MCF 10A (cell line): ENCODE measurements around the gene ANO2. TPM values are rescaled to one million over a fixed set of nuclear protein-coding genes. Genes with fewer than 3 reads are reported as not detected.

Experiments used
- Bru-seq: library from RNA; stranded (reverse); fragments of 400-500 nt; gene quantifications from one replicate; lab custom pipeline; 2021; lab: Mats Ljungman, UMichigan
- BruChase-seq, 2 experiments: library from RNA; stranded (reverse); fragments of 400-500 nt; gene quantifications; one replicate each; lab custom pipeline; 2021; lab: Mats Ljungman, UMichigan
- BruUV-seq: library from RNA; stranded (reverse); fragments of 400-500 nt; replicated peaks from 2 replicates; lab custom pipeline; 2021; lab: Mats Ljungman, UMichigan
- CTCF ChIA-PET: fragments of 300-600 bp; sonication (Branson Sonifier 250); formaldehyde crosslinking; extraction: SDS; loops from one replicate; lab custom pipeline; 2021; ENCODE audit warnings: antibody characterized with exemption, inconsistent platforms; lab: Yijun Ruan, JAX
- POLR2A ChIA-PET: fragments of 300-600, 350-650 bp; sonication (Branson Sonifier 250); formaldehyde crosslinking; extraction: SDS; loops from one replicate; lab custom pipeline; 2020; ENCODE audit warnings: antibody characterized with exemption, inconsistent platforms; lab: Yijun Ruan, JAX
- DNase-seq: peaks from one replicate; pipeline ENCODE4 v3.0.0-alpha.2; 2018; ENCODE audit not compliant: unreplicated experiment
- H3K27ac Mint-ChIP-seq: one replicate; pipeline ENCODE4 v1.8.0; 2022; ENCODE audit warnings: mild to moderate bottlenecking, low read depth, mixed read lengths; ENCODE audit not compliant: unreplicated experiment
- H3K27me3 Mint-ChIP-seq: one replicate; pipeline ENCODE4 v1.8.0; 2022; ENCODE audit warnings: mixed read lengths; ENCODE audit not compliant: insufficient read depth, unreplicated experiment
- H3K36me3 Mint-ChIP-seq: one replicate; pipeline ENCODE4 v1.8.0; 2022; ENCODE audit warnings: mild to moderate bottlenecking, moderate library complexity, mixed read lengths; ENCODE audit not compliant: insufficient read depth, unreplicated experiment
- H3K4me1 Mint-ChIP-seq: one replicate; pipeline ENCODE4 v1.8.0; 2022; ENCODE audit warnings: mixed read lengths; ENCODE audit not compliant: insufficient read depth, unreplicated experiment
- H3K4me3 Mint-ChIP-seq: one replicate; pipeline ENCODE4 v1.8.0; 2022; ENCODE audit warnings: mild to moderate bottlenecking, moderate library complexity, mixed read lengths; ENCODE audit not compliant: unreplicated experiment
- H3K9me3 Mint-ChIP-seq: one replicate; pipeline ENCODE4 v1.8.0; 2022; ENCODE audit warnings: mixed read lengths; ENCODE audit not compliant: unreplicated experiment
- intact Hi-C: fragments of 100-400 bp; cut with micrococcal nuclease; formaldehyde crosslinking; loops from 2 replicates; pipeline ENCODE4 v1.14.1; 2022
- long read RNA-seq: library from polyadenylated mRNA; stranded (forward); transcript quantifications from one replicate; pipeline ENCODE4 v2.0.0, GENCODE V29; 2022
- total RNA-seq: library from RNA; stranded (reverse); gene quantifications from 2 replicates; pipeline ENCODE4 v1.2.3, GENCODE V29; 2022
- TF ChIP-seq, protein P1 (sequence below): fragments of 200-600 bp; IDR thresholded peaks from one replicate; pipeline ENCODE4 v1.8.0; 2022; ENCODE audit warnings: antibody characterized with exemption, mild to moderate bottlenecking; ENCODE audit not compliant: unreplicated experiment

ANO2 gene
- not detected in 2 replicates for total RNA-seq
- Bru-seq, nascent RNA = percentile 3 among the genes with signal in this experiment
- BruChase-seq, experiment 1, labeled RNA remaining after a 6-hour chase = percentile 3 among the genes with signal in this experiment
- percentile 3 among the genes with signal in this experiment for BruChase-seq, experiment 2, labeled RNA remaining after a 2-hour chase
- long read RNA-seq = 0 reads

DNA sequence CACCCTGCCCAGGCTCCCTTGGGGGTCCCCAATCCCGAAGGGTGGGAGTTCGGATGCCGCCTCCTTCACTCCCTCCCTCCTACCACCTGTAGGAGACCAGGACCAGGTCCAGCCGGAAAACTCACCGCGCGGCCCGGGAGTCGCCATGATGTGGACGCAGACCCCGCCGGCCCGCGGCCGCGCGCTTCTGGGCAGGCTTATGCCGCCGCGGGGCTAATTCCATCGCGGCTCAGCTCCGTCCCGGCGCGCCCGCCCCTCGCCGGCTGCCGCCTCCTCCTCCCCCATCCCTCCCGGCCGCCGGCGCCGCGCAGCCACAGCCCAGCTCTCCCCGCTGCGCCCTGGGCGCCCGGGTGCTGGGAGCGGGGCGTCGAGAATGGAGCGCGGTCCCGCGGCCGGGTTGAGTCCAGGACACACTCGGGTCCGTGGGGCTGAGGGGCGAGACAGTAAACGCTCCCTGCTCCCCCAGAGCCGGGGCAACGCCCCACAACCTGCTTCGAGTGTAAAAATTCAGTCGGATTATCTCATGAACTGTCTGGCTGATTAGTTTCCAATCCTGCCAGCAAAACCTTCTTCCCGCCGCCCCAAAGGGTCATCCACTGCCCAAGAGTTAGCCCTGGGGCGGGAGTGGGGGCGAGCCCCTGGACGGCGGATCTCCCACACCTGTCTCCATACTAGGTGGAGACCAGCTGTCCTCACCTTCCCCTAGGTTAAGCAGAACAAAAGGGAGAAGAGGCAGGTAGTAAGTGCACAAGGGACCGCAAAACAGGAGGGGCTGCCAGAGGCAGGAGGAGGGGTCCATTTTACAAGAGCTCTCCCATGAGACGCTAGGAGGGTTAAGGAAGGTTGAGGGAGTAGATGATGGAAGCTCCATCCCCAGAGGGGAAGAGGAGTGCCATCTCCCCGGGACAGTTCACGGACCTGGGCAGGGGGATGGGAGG lies at the start of gene ANO2:
Gene ANO2, minus strand, starts transcription at position 189 of the 938 bp plus-strand sequence. Its CDS starts 42 bp downstream, at position 147.
- ChIA-PET CTCF (no interaction called here), POLR2A (no interaction called here)
- Mint-ChIP-seq H3K27ac (no peak within 1 kb of the TSS), H3K27me3 (peaks cover 77% of the 10 kb centered on the region), H3K4me1 (peaks cover 4% of the 10 kb centered on the region), H3K36me3 (no peaks in the 10 kb centered on the region), H3K4me3 (peak within 1 kb of the TSS; percentile 35), H3K9me3 (no peaks in the 10 kb centered on the region)
- no TSS peak for BruUV-seq
- intact Hi-C loops = no loop called here
- TF ChIP-seq, protein P1, sequence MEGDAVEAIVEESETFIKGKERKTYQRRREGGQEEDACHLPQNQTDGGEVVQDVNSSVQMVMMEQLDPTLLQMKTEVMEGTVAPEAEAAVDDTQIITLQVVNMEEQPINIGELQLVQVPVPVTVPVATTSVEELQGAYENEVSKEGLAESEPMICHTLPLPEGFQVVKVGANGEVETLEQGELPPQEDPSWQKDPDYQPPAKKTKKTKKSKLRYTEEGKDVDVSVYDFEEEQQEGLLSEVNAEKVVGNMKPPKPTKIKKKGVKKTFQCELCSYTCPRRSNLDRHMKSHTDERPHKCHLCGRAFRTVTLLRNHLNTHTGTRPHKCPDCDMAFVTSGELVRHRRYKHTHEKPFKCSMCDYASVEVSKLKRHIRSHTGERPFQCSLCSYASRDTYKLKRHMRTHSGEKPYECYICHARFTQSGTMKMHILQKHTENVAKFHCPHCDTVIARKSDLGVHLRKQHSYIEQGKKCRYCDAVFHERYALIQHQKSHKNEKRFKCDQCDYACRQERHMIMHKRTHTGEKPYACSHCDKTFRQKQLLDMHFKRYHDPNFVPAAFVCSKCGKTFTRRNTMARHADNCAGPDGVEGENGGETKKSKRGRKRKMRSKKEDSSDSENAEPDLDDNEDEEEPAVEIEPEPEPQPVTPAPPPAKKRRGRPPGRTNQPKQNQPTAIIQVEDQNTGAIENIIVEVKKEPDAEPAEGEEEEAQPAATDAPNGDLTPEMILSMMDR = no peak
- no peak for DNase-seq

DNA sequence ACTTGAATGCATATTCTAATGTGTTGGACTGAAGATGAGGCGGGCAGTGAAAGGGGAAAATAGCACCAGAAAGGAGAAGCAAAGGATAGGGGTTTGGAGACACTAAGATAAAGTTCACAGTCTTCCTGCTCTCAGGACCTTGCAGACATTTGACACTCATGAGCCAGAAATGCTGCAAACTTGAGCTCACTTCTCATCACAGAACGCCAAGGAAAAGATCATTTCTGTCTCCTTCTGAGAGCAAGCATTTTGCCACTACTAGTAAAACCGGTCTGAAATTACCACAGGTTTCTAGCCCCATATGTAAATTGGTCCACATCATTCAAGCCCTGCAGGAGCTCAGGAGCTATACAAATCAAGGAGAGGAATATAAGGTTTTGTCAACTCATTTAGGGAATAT lies 44.6 kb upstream of the ANO2 start:
- Mint-ChIP-seq H3K4me1 (no peaks in the 10 kb centered on the region), H3K9me3 (no peaks in the 10 kb centered on the region), H3K36me3 (no peaks in the 10 kb centered on the region), H3K27me3 (no peaks in the 10 kb centered on the region), H3K27ac (no peak overlapping the region), H3K4me3 (no peak overlapping the region)
- no TSS peak for BruUV-seq
- TF ChIP-seq, protein P1 = no peak
- DNase-seq = no peak
- ChIA-PET POLR2A (interaction anchor here (1.8 kb wide), 1 partner anchor 50 kb away, joined by 4 read pairs; no protein-coding TSS in a partner anchor), CTCF (interaction anchor here (0.6 to 6.2 kb wide), 25 partner anchors 7 to 1928 kb away, joined by 3 to 262 read pairs (median 8); no protein-coding TSS in a partner anchor)
- intact Hi-C loops = loop anchor here (5.0 kb wide), 1 partner anchor 478 kb away; no protein-coding TSS in a partner anchor

- no TSS peak for BruUV-seq
Measured at GRCh38 chr12:5988659-5989116, 43.6 kb upstream of the ANO2 start.

More at GRCh38 chr12:5988659-5989116, 43.6 kb upstream of the ANO2 start:
- TF ChIP-seq, protein P1 = peak; percentile 97
- POLR2A ChIA-PET = interaction anchor here (0.7 to 1.3 kb wide), 3 partner anchors 49 to 297 kb away, joined by 4 read pairs; no protein-coding TSS in a partner anchor
- DNase-seq = peak; percentile 66
- intact Hi-C loops = loop anchor here (1.0 to 5.0 kb wide), 3 partner anchors 52 to 479 kb away; no protein-coding TSS in a partner anchor
- Mint-ChIP-seq H3K4me1 (no peaks in the 10 kb centered on the region), H3K27ac (no peak overlapping the region), H3K9me3 (no peaks in the 10 kb centered on the region), H3K4me3 (no peak overlapping the region), H3K27me3 (no peaks in the 10 kb centered on the region), H3K36me3 (no peaks in the 10 kb centered on the region)
- CTCF ChIA-PET = interaction anchor here (0.5 to 6.2 kb wide), 53 partner anchors 8 to 1957 kb away, joined by 3 to 262 read pairs (median 4); no protein-coding TSS in a partner anchor
